K562 (cell line): ENCODE data around the gene RPAP2. TPM values are rescaled to one million over a fixed set of nuclear protein-coding genes. Genes with fewer than 3 reads are reported as not detected.

Experiments used
- CCAR2 ChIP-seq: fragments of 200-400 bp; formaldehyde crosslinking; IDR thresholded peaks from 2 replicates; pipeline ENCODE4 v1.6.1; 2017; ENCODE audit warnings: mild to moderate bottlenecking, low read depth, low read length
- HDAC6 ChIP-seq: IDR thresholded peaks from 2 replicates; pipeline ENCODE4 v1.6.1; 2012; ENCODE audit warnings: low read depth, mild to moderate bottlenecking, control low read depth, inconsistent platforms, low read length, moderate library complexity
- HLTF ChIP-seq: fragments of 450-650 bp; IDR thresholded peaks from 2 replicates; pipeline ENCODE4 v1.6.1; 2016
- KDM2B ChIP-seq: fragments of 250-450 bp; sonication (Bioruptor Pico); IDR thresholded peaks from 2 replicates; pipeline ENCODE4 v1.8.0; 2021; ENCODE audit warnings: mild to moderate bottlenecking, moderate library complexity
- MBD2 ChIP-seq: sonication (generic); IDR thresholded peaks from 2 replicates; pipeline ENCODE4 v1.6.1; 2016; ENCODE audit warnings: low read depth, borderline replicate concordance
- MTA3 ChIP-seq: fragments of 450-650 bp; formaldehyde crosslinking; IDR thresholded peaks from 2 replicates; pipeline ENCODE4 v1.6.1; 2017; ENCODE audit warnings: mild to moderate bottlenecking, borderline replicate concordance
- PTTG1 ChIP-seq: fragments of 450-650 bp; IDR thresholded peaks from 2 replicates; pipeline ENCODE4 v1.6.1; 2016; ENCODE audit warnings: low read depth, mild to moderate bottlenecking, missing genetic modification characterization, missing compliant biosample characterization
- RFX5 ChIP-seq: IDR thresholded peaks from 2 replicates; pipeline ENCODE4 v1.6.1; 2011; ENCODE audit warnings: low read depth, mild to moderate bottlenecking, improper control_type of control experiment, low read length
- SMC3 ChIP-seq: conservative IDR thresholded peaks from 2 replicates; pipeline ENCODE4 v1.6.1; 2011; ENCODE audit warnings: low read depth, low read length, improper control_type of control experiment; ENCODE audit not compliant: insufficient read depth
- SRF ChIP-seq, 2 experiments: fragments of 250-450, 450-650 bp in 1 of 2; sonication (Bioruptor Pico) in 1 of 2; sonication (generic) in 1 of 2; formaldehyde crosslinking; IDR thresholded peaks; 2 replicates each; pipeline versions ENCODE4 v1.5.0 to v1.5.1; 2020 to 2022; ENCODE audit warnings: mild to moderate bottlenecking in 1 of 2, missing genetic modification reagents in 1 of 2
- SRSF1 ChIP-seq: fragments of 200-400 bp; formaldehyde crosslinking; IDR thresholded peaks from 2 replicates; pipeline ENCODE4 v1.6.1; 2017; ENCODE audit warnings: mild to moderate bottlenecking, low read depth, low read length, moderate library complexity
- YBX1 ChIP-seq: fragments of 450-650 bp; IDR thresholded peaks from 2 replicates; pipeline ENCODE4 v1.7.1; 2016; ENCODE audit warnings: mild to moderate bottlenecking
- ZNF197 ChIP-seq: fragments of 200-800 bp; sonication (Bioruptor generic); IDR thresholded peaks from 2 replicates; pipeline ENCODE4 v1.6.1; 2016; ENCODE audit warnings: low read depth, missing genetic modification characterization, missing compliant biosample characterization
- ZNF395 ChIP-seq: fragments of 200-800 bp; sonication (Bioruptor generic); IDR thresholded peaks from 2 replicates; pipeline ENCODE4 v1.6.1; 2017; ENCODE audit warnings: missing genetic modification characterization, missing compliant biosample characterization
- ZNF644 ChIP-seq: fragments of 200-800 bp; sonication (Bioruptor generic); IDR thresholded peaks from 2 replicates; pipeline ENCODE4 v1.6.1; 2016; ENCODE audit warnings: low read depth, missing genetic modification characterization, missing compliant biosample characterization
- ZNF707 ChIP-seq: fragments of 250-450 bp; sonication (Bioruptor Pico); conservative IDR thresholded peaks from 2 replicates; pipeline ENCODE4 v1.8.0; 2022; ENCODE audit warnings: inconsistent platforms, mild to moderate bottlenecking, moderate library complexity
- polyA plus RNA-seq, 8 experiments: library from polyadenylated mRNA; depleted of rRNA in 4 of 8; stranded (reverse) in 5 of 8; unstranded in 3 of 8; fragments of >200 nt; fragmentation: Nextera tagmentation in 2 of 8; fragmentation: Illumina TruSeq in 1 of 8; extraction: Ambion mirVana in 2 of 8; extraction: Trizol in 1 of 8; gene quantifications; 2 replicates each; pipeline versions ENCODE4 v1.2.1 to v1.2.3, GENCODE V29; 2011 to 2014; ENCODE audit warnings: inconsistent platforms in 1 of 8, missing spikeins in 1 of 8
- total RNA-seq, 7 experiments: library from RNA; depleted of rRNA in 6 of 7; stranded (reverse); fragments of >200 nt in 6 of 7; fragmentation: Illumina TruSeq in 2 of 7; extraction: Trizol in 2 of 7; gene quantifications; 2 replicates each; pipeline versions ENCODE4 v1.2.1 to v1.2.3, GENCODE V29; 2011 to 2021; ENCODE audit warnings: low replicate concordance in 1 of 7
- TF ChIP-seq, protein P1 (sequence below), 2 experiments: fragments of 450-650 bp in 1 of 2; IDR thresholded peaks; 2 replicates each; pipeline ENCODE4 v1.6.1; 2011 to 2017; ENCODE audit warnings: low read depth in 2 of 2, antibody characterized with exemption in 1 of 2, borderline replicate concordance in 1 of 2, low read length in 1 of 2, mild to moderate bottlenecking in 1 of 2, mixed read lengths in 1 of 2; ENCODE audit not compliant: control insufficient read depth in 1 of 2
- TF ChIP-seq, protein P2 (sequence below): fragments of 250-450 bp; sonication (Bioruptor Pico); IDR thresholded peaks from 2 replicates; pipeline ENCODE4 v1.8.0; 2022; ENCODE audit warnings: inconsistent platforms
- TF ChIP-seq, protein P3 (sequence below): sonication (generic); formaldehyde crosslinking; IDR thresholded peaks from 2 replicates; pipeline ENCODE4 v1.8.0; 2022; ENCODE audit warnings: missing genetic modification reagents, mild to moderate bottlenecking, moderate library complexity, borderline replicate concordance

RPAP2 gene
- total and polyA plus RNA-seq, 9 of the 15 experiments (the other 6 are each of a cell fraction or from before 2014, with no cell fraction given): 6.2 to 41.7 (median 28.7) TPM

- TF ChIP-seq, protein P1, sequence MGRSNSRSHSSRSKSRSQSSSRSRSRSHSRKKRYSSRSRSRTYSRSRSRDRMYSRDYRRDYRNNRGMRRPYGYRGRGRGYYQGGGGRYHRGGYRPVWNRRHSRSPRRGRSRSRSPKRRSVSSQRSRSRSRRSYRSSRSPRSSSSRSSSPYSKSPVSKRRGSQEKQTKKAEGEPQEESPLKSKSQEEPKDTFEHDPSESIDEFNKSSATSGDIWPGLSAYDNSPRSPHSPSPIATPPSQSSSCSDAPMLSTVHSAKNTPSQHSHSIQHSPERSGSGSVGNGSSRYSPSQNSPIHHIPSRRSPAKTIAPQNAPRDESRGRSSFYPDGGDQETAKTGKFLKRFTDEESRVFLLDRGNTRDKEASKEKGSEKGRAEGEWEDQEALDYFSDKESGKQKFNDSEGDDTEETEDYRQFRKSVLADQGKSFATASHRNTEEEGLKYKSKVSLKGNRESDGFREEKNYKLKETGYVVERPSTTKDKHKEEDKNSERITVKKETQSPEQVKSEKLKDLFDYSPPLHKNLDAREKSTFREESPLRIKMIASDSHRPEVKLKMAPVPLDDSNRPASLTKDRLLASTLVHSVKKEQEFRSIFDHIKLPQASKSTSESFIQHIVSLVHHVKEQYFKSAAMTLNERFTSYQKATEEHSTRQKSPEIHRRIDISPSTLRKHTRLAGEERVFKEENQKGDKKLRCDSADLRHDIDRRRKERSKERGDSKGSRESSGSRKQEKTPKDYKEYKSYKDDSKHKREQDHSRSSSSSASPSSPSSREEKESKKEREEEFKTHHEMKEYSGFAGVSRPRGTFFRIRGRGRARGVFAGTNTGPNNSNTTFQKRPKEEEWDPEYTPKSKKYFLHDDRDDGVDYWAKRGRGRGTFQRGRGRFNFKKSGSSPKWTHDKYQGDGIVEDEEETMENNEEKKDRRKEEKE (IDR thresholded peaks at IDR 0.05; ENCODE audit: borderline replicate concordance in 1 of 2, control insufficient read depth in 1 of 2, low read depth in 2 of 2, low read length in 1 of 2): no peak
- TF ChIP-seq MBD2: peak; percentile 70; the same call in 1 of the 2 replicates
- TF ChIP-seq YBX1: no peak
- TF ChIP-seq SRSF1: no peak
- TF ChIP-seq ZNF644 (tag): no peak
- TF ChIP-seq PTTG1 (tag): no peak
- peak; percentile 37; the same call in 1 of the 2 replicates for TF ChIP-seq ZNF395 (CRISPR knock-in tag)
- no peak for TF ChIP-seq HDAC6
- TF ChIP-seq HLTF: no peak
- no peak for TF ChIP-seq SMC3
- TF ChIP-seq SRF (CRISPR knock-in tag; IDR thresholded peaks at IDR 0.05): peak in 1 of 2 experiments; percentile 40; a peak in 1 of 4 replicates
- TF ChIP-seq KDM2B (CRISPR knock-in tag): 0 out of 2 replicates have a peak, but pooled peaks have one; percentile 22
- TF ChIP-seq CCAR2: no peak
- TF ChIP-seq, protein P2, sequence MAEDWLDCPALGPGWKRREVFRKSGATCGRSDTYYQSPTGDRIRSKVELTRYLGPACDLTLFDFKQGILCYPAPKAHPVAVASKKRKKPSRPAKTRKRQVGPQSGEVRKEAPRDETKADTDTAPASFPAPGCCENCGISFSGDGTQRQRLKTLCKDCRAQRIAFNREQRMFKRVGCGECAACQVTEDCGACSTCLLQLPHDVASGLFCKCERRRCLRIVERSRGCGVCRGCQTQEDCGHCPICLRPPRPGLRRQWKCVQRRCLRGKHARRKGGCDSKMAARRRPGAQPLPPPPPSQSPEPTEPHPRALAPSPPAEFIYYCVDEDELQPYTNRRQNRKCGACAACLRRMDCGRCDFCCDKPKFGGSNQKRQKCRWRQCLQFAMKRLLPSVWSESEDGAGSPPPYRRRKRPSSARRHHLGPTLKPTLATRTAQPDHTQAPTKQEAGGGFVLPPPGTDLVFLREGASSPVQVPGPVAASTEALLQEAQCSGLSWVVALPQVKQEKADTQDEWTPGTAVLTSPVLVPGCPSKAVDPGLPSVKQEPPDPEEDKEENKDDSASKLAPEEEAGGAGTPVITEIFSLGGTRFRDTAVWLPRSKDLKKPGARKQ (CRISPR knock-in tag): no peak
- no peak for TF ChIP-seq ZNF197 (CRISPR knock-in tag)
- TF ChIP-seq ZNF707: no peak
- no peak for TF ChIP-seq RFX5
- TF ChIP-seq MTA3: peak; percentile 87; the same call in 1 of the 2 replicates
- TF ChIP-seq, protein P3, sequence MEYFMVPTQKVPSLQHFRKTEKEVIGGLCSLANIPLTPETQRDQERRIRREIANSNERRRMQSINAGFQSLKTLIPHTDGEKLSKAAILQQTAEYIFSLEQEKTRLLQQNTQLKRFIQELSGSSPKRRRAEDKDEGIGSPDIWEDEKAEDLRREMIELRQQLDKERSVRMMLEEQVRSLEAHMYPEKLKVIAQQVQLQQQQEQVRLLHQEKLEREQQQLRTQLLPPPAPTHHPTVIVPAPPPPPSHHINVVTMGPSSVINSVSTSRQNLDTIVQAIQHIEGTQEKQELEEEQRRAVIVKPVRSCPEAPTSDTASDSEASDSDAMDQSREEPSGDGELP (CRISPR knock-in tag): peak; percentile 55; the same call in 1 of the 2 replicates
Observed at GRCh38 chr1:92298573-92299476, at the start of gene RPAP2, which contains the start of gene GLMN (continued).
